CD4-positive, alpha-beta T cell (primary cell): Measurements from ENCODE around the gene EXO5. TPM values are rescaled to one million over a fixed set of nuclear protein-coding genes. Genes with fewer than 3 reads are reported as not detected.

Experiments used
- ATAC-seq: fragments of 200-7000 bp; cut with Tn5 transposase; one replicate; pipeline ENCODE4 v1.10.0; 2022; ENCODE audit warnings: mild to moderate bottlenecking; ENCODE audit not compliant: poor library complexity
- CTCF ChIA-PET: fragments of 350-600 bp; sonication (Branson Sonifier 250); formaldehyde crosslinking; loops from one replicate; lab custom pipeline; 2021; ENCODE audit warnings: antibody characterized with exemption, inconsistent platforms; lab: Charles Lee
- POLR2A ChIA-PET: fragments of 350-600 bp; sonication (Branson Sonifier 250); formaldehyde crosslinking; loops from one replicate; lab custom pipeline; 2021; ENCODE audit warnings: antibody characterized with exemption, inconsistent platforms; lab: Charles Lee
- DNase-seq, 14 experiments: peaks; one replicate each; pipeline ENCODE4 v3.0.0-alpha.2; 2013 to 2020; ENCODE audit warnings: mixed read lengths in 2 of 14
- H3K27ac ChIP-seq, 2 donors: one replicate each; pipeline versions ENCODE4 v1.5.1 to v1.7.0; 2013; ENCODE audit warnings: low read length in 2 of 2, low read depth in 1 of 2, mild to moderate bottlenecking in 1 of 2
- H3K27me3 ChIP-seq, 2 experiments: 1 replicate in 1 of 2; 2 replicates in 1 of 2; pipeline versions ENCODE4 v1.6.1 to v1.7.0; 2013; ENCODE audit warnings: low read length in 2 of 2, control low read depth in 1 of 2, mild to moderate bottlenecking in 1 of 2, moderate library complexity in 1 of 2; ENCODE audit not compliant: insufficient read depth in 2 of 2, control insufficient read depth in 1 of 2
- H3K36me3 ChIP-seq: one replicate; pipeline ENCODE4 v1.6.1; 2013; ENCODE audit warnings: low read length, control low read depth; ENCODE audit not compliant: insufficient read depth
- H3K4me1 ChIP-seq: one replicate; pipeline ENCODE4 v1.6.1; 2013; ENCODE audit warnings: low read length, control low read depth; ENCODE audit not compliant: insufficient read depth
- H3K4me3 ChIP-seq: one replicate; pipeline ENCODE4 v1.5.1; 2013; ENCODE audit warnings: mild to moderate bottlenecking, low read length, moderate library complexity
- H3K9me3 ChIP-seq, 2 experiments: 1 replicate in 1 of 2; 2 replicates in 1 of 2; pipeline versions ENCODE4 v1.6.1 to v1.7.0; 2013; ENCODE audit warnings: low read length in 2 of 2, mild to moderate bottlenecking in 2 of 2, control low read depth in 1 of 2, moderate library complexity in 1 of 2; ENCODE audit not compliant: control insufficient read depth in 1 of 2, insufficient read depth in 1 of 2
- H3K27ac Mint-ChIP-seq: one replicate; pipeline ENCODE4 v1.8.0; 2020; ENCODE audit warnings: mixed read lengths
- H3K27me3 Mint-ChIP-seq: one replicate; pipeline ENCODE4 v1.8.0; 2021; ENCODE audit warnings: mixed read lengths
- H3K36me3 Mint-ChIP-seq: one replicate; pipeline ENCODE4 v1.8.0; 2021; ENCODE audit warnings: low read depth, mixed read lengths
- H3K4me1 Mint-ChIP-seq: one replicate; pipeline ENCODE4 v1.8.0; 2021; ENCODE audit warnings: low read depth, mixed read lengths
- H3K4me3 Mint-ChIP-seq: one replicate; pipeline ENCODE4 v1.8.0; 2020; ENCODE audit warnings: mild to moderate bottlenecking, mixed read lengths
- H3K9me3 Mint-ChIP-seq: one replicate; pipeline ENCODE4 v1.8.0; 2020; ENCODE audit warnings: mixed read lengths
- intact Hi-C, 2 experiments: fragments of 100-400 bp; cut with DNase I in 1 of 2; cut with micrococcal nuclease in 1 of 2; formaldehyde crosslinking; loops; one replicate each; pipeline versions ENCODE4 v1.15.1 to v1.9.0; 2023 to 2025; cut with DNase I, micrococcal nuclease
- total RNA-seq, 174 experiments: library from RNA in 2 of 174; stranded (reverse) in 2 of 174; gene quantifications; one replicate each; pipeline ENCODE4 v1.2.3 and lab custom pipeline; 2021 to 2026
- TF ChIP-seq, protein P1 (sequence below): fragments of 200-600 bp; IDR thresholded peaks from one replicate; pipeline ENCODE4 v1.8.0; 2022; ENCODE audit warnings: antibody characterized with exemption, mild to moderate bottlenecking

The EXO5 gene
- total RNA-seq, 2 experiments from 2014 or later, result 4.5 to 4.9 TPM

DNA sequence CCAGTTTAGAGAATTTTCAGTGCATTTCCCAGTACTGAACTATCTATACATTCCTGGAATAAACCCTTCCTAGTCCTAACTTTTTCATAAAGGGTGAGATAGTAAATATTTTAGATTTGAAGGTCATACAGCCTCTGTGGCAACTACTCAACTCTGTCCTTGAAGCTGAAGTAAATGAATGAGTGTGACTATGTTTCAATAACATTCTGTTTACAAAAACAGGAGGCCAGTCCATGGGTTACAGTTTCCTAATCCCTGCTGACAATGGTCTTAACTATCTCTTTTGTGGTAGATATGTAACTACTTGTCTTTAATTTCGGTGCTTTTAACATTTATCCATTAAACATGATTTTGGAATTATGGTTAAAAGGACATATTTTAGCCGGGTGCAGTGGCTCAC lies 27.2 kb downstream of the EXO5 start:
- H3K4me3 ChIP-seq, result no peak overlapping the region
- Mint-ChIP-seq H3K4me3 (peak overlapping the region; percentile 4), H3K9me3 (peaks cover 3% of the 10 kb centered on the region), H3K27me3 (no peaks in the 10 kb centered on the region), H3K36me3 (peaks cover 43% of the 10 kb centered on the region), H3K4me1 (peaks cover 27% of the 10 kb centered on the region), H3K27ac (no peak overlapping the region)
- peaks cover 8% of the 10 kb centered on the region for H3K36me3 ChIP-seq
- ChIA-PET CTCF (interaction anchor here (0.6 kb wide), 1 partner anchor 524 kb away, joined by 3 read pairs; no protein-coding TSS in a partner anchor), POLR2A (no interaction called here)
- TF ChIP-seq, protein P1, sequence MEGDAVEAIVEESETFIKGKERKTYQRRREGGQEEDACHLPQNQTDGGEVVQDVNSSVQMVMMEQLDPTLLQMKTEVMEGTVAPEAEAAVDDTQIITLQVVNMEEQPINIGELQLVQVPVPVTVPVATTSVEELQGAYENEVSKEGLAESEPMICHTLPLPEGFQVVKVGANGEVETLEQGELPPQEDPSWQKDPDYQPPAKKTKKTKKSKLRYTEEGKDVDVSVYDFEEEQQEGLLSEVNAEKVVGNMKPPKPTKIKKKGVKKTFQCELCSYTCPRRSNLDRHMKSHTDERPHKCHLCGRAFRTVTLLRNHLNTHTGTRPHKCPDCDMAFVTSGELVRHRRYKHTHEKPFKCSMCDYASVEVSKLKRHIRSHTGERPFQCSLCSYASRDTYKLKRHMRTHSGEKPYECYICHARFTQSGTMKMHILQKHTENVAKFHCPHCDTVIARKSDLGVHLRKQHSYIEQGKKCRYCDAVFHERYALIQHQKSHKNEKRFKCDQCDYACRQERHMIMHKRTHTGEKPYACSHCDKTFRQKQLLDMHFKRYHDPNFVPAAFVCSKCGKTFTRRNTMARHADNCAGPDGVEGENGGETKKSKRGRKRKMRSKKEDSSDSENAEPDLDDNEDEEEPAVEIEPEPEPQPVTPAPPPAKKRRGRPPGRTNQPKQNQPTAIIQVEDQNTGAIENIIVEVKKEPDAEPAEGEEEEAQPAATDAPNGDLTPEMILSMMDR, result no peak
- H3K9me3 ChIP-seq, result no peaks in the 10 kb centered on the region
- ATAC-seq, result no peak
- no peaks in the 10 kb centered on the region for H3K27me3 ChIP-seq
- H3K4me1 ChIP-seq, result peaks cover 12% of the 10 kb centered on the region
- DNase-seq, result no peak
- no peak overlapping the region for H3K27ac ChIP-seq
- intact Hi-C loops, result no loop called here

DNA sequence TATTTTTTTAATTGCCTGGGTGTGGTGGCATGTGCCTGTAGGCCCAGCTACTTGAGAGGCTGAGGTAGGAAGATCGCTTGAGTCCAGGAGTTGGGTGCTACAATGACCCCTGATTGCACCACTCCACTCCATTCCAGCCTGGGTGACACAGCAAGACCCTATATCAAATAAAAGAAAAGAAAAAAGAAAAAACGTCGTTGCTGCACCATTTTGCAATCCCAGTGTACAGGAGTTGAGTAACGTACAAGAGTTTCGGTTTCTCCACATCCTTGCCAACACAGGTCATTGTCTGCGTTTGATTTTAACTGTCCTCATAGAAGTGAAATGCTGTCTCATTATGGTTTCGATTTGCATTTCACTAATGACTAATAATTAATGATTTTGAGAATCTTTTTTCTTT lies 30.8 kb downstream of the EXO5 start:
- H3K27me3 ChIP-seq, result no peaks in the 10 kb centered on the region
- H3K27ac ChIP-seq, result no peak overlapping the region
- no peaks in the 10 kb centered on the region for H3K9me3 ChIP-seq
- peaks cover 23% of the 10 kb centered on the region for H3K36me3 ChIP-seq
- Mint-ChIP-seq H3K9me3 (no peaks in the 10 kb centered on the region), H3K36me3 (peaks cover 56% of the 10 kb centered on the region), H3K27me3 (no peaks in the 10 kb centered on the region), H3K4me1 (no peaks in the 10 kb centered on the region), H3K4me3 (no peak overlapping the region), H3K27ac (no peak overlapping the region)
- CTCF ChIA-PET, result no interaction called here
- H3K4me1 ChIP-seq, result no peaks in the 10 kb centered on the region
- POLR2A ChIA-PET, result no interaction called here
- intact Hi-C loops, result no loop called here
- ATAC-seq, result no peak
- peak in 2 of 14 experiments; percentile 4 to 10 for DNase-seq
- H3K4me3 ChIP-seq, result no peak overlapping the region
- TF ChIP-seq, protein P1, result no peak

DNA sequence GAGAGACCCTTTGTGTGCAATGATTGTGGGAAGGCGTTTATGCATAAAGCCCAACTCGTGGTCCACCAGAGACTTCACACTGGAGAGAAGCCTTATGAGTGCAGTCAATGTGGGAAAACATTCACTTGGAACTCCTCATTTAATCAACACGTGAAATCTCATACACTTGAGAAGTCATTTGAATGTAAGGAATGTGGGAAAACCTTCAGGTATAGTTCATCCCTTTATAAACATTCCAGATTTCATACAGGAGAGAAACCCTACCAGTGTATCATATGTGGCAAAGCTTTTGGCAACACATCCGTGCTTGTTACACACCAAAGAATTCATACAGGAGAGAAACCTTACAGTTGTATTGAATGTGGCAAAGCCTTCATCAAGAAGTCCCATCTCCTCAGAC lies 38.4 kb downstream of the EXO5 start:
- TF ChIP-seq, protein P1, result no peak
- no peaks in the 10 kb centered on the region for H3K4me1 Mint-ChIP-seq
- POLR2A ChIA-PET, result no interaction called here
- no peak overlapping the region for H3K4me3 ChIP-seq
- no peaks in the 10 kb centered on the region for H3K27me3 ChIP-seq
- no peak overlapping the region for H3K4me3 Mint-ChIP-seq
- no peaks in the 10 kb centered on the region for H3K4me1 ChIP-seq
- peaks cover 57% of the 10 kb centered on the region for H3K36me3 Mint-ChIP-seq
- H3K36me3 ChIP-seq, result peaks cover 29% of the 10 kb centered on the region
- H3K9me3 Mint-ChIP-seq, result peaks cover 9% of the 10 kb centered on the region
- H3K27me3 Mint-ChIP-seq, result no peaks in the 10 kb centered on the region
- no peak overlapping the region for H3K27ac ChIP-seq
- DNase-seq (no peak), ATAC-seq (no peak)
- peaks cover 15 to 17% of the 10 kb centered on the region in 2 experiments for H3K9me3 ChIP-seq
- CTCF ChIA-PET, result no interaction called here
- H3K27ac Mint-ChIP-seq, result no peak overlapping the region
- intact Hi-C loops, result no loop called here
